ENCODE results near the gene CDK10.
A peak's percentile ranks its signal among the peaks of the same experiment; 100 is the strongest.

- peak; percentile 95 for TF ChIP-seq POLR2AphosphoS5 (IDR thresholded peaks at IDR 0.05)
- TF ChIP-seq, protein P1, sequence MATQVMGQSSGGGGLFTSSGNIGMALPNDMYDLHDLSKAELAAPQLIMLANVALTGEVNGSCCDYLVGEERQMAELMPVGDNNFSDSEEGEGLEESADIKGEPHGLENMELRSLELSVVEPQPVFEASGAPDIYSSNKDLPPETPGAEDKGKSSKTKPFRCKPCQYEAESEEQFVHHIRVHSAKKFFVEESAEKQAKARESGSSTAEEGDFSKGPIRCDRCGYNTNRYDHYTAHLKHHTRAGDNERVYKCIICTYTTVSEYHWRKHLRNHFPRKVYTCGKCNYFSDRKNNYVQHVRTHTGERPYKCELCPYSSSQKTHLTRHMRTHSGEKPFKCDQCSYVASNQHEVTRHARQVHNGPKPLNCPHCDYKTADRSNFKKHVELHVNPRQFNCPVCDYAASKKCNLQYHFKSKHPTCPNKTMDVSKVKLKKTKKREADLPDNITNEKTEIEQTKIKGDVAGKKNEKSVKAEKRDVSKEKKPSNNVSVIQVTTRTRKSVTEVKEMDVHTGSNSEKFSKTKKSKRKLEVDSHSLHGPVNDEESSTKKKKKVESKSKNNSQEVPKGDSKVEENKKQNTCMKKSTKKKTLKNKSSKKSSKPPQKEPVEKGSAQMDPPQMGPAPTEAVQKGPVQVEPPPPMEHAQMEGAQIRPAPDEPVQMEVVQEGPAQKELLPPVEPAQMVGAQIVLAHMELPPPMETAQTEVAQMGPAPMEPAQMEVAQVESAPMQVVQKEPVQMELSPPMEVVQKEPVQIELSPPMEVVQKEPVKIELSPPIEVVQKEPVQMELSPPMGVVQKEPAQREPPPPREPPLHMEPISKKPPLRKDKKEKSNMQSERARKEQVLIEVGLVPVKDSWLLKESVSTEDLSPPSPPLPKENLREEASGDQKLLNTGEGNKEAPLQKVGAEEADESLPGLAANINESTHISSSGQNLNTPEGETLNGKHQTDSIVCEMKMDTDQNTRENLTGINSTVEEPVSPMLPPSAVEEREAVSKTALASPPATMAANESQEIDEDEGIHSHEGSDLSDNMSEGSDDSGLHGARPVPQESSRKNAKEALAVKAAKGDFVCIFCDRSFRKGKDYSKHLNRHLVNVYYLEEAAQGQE (IDR thresholded peaks at IDR 0.05; ENCODE audit: borderline replicate concordance) = peak; percentile 49
Measured at GRCh38 chr16:89686520-89687091, at the start of gene CDK10.

Measured in neural cell (in vitro differentiated cells).